Muscle layer of duodenum (tissue), 2 donors: ENCODE measurements around the gene ATRIP.
"Not testable (repeated sequence)": the region's sequence is repeated elsewhere in the genome, so short reads cannot be mapped to it uniquely, and the experiment has no call there.

Experiments used
- H3K27ac ChIP-seq: one replicate; pipeline ENCODE4 v1.7.0; 2013; ENCODE audit warnings: mild to moderate bottlenecking, low read length
- H3K27me3 ChIP-seq: one replicate; pipeline ENCODE4 v1.7.0; 2013; ENCODE audit warnings: low read depth, mild to moderate bottlenecking, control low read depth, low read length
- H3K36me3 ChIP-seq, 2 donors: one replicate each; pipeline ENCODE4 v1.7.0; 2013; ENCODE audit warnings: low read length in 2 of 2, control low read depth in 1 of 2, mild to moderate bottlenecking in 1 of 2; ENCODE audit not compliant: insufficient read depth in 2 of 2, control insufficient read depth in 1 of 2
- H3K4me1 ChIP-seq, 2 donors: one replicate each; pipeline ENCODE4 v1.7.0; 2013; ENCODE audit warnings: low read length in 2 of 2, mild to moderate bottlenecking in 2 of 2, control low read depth in 1 of 2, moderate library complexity in 1 of 2; ENCODE audit not compliant: insufficient read depth in 2 of 2, control insufficient read depth in 1 of 2
- H3K4me3 ChIP-seq, 2 donors: one replicate each; pipeline ENCODE4 v1.7.0; 2013; ENCODE audit warnings: low read length in 2 of 2, low read depth in 1 of 2, mild to moderate bottlenecking in 1 of 2
- H3K9me3 ChIP-seq, 2 donors: one replicate each; pipeline ENCODE4 v1.7.0; 2013; ENCODE audit warnings: low read length in 2 of 2, control low read depth in 1 of 2, mild to moderate bottlenecking in 1 of 2; ENCODE audit not compliant: control insufficient read depth in 1 of 2
- donor health status: healthy.

ATRIP gene

GRCh38 chr3:48446425-48447193, at the start of gene ATRIP:
ATRIP (plus strand) TSS chr3:48446737; CDS start chr3:48446846, 109 bp downstream.
- H3K27me3 ChIP-seq, result no peaks in the 10 kb centered on the region
- no peaks in the 10 kb centered on the region for H3K9me3 ChIP-seq
- H3K36me3 ChIP-seq, result peaks cover 0 to 22% of the 10 kb centered on the region in 2 donors
- H3K4me3 ChIP-seq, result peak within 1 kb of the TSS; percentile 86 to 95
- H3K4me1 ChIP-seq, result peaks cover 15 to 26% of the 10 kb centered on the region in 2 donors
- H3K27ac ChIP-seq, result peak within 1 kb of the TSS; percentile 83

GRCh38 chr3:48397767-48398681, 48.5 kb upstream of the ATRIP start:
- H3K4me3 ChIP-seq, result no peak overlapping the region
- H3K4me1 ChIP-seq, result peaks cover 0 to 5% of the 10 kb centered on the region in 2 donors
- H3K9me3 ChIP-seq, result no peaks in the 10 kb centered on the region
- H3K27me3 ChIP-seq, result no peaks in the 10 kb centered on the region
- no peaks in the 10 kb centered on the region for H3K36me3 ChIP-seq
- no peak overlapping the region for H3K27ac ChIP-seq

GRCh38 chr3:48398701-48399386, 47.7 kb upstream of the ATRIP start:
- Histone ChIP-seq H3K36me3 (peaks cover 2% of the 10 kb centered on the region in 2 donors), H3K27ac (no peak overlapping the region), H3K27me3 (no peaks in the 10 kb centered on the region), H3K4me3 (no peak overlapping the region), H3K4me1 (peaks cover 0 to 5% of the 10 kb centered on the region in 2 donors), H3K9me3 (no peaks in the 10 kb centered on the region)

- H3K27me3 ChIP-seq, result no peaks in the 10 kb centered on the region
- H3K4me1 ChIP-seq, result peaks cover 0 to 5% of the 10 kb centered on the region in 2 donors
- H3K4me3 ChIP-seq, result no peak overlapping the region
- H3K27ac ChIP-seq, result no peak overlapping the region
- peaks cover 8 to 9% of the 10 kb centered on the region in 2 donors for H3K36me3 ChIP-seq
- no peaks in the 10 kb centered on the region for H3K9me3 ChIP-seq
Measured at GRCh38 chr3:48399387-48400172, 47.0 kb upstream of the ATRIP start.

GRCh38 chr3:48400824-48401433, 45.6 kb upstream of the ATRIP start:
- Histone ChIP-seq H3K4me3 (no peak overlapping the region), H3K9me3 (no peaks in the 10 kb centered on the region), H3K27me3 (no peaks in the 10 kb centered on the region), H3K4me1 (peaks cover 0 to 5% of the 10 kb centered on the region in 2 donors), H3K27ac (no peak overlapping the region), H3K36me3 (peaks cover 15 to 19% of the 10 kb centered on the region in 2 donors)

GRCh38 chr3:48401434-48401901, 45.1 kb upstream of the ATRIP start:
- Histone ChIP-seq H3K27ac (peak overlapping the region; percentile 83), H3K36me3 (peaks cover 20 to 22% of the 10 kb centered on the region in 2 donors)
- H3K4me3 ChIP-seq, H3K9me3 ChIP-seq, H3K4me1 ChIP-seq, H3K27me3 ChIP-seq: not testable (repeated sequence)

- Histone ChIP-seq H3K4me3 (no peak overlapping the region), H3K4me1 (peaks cover 0 to 5% of the 10 kb centered on the region in 2 donors), H3K27me3 (no peaks in the 10 kb centered on the region), H3K36me3 (peaks cover 28 to 30% of the 10 kb centered on the region in 2 donors), H3K9me3 (no peaks in the 10 kb centered on the region), H3K27ac (peak overlapping the region; percentile 87)
Measured at GRCh38 chr3:48402281-48402732, 44.2 kb upstream of the ATRIP start.

- Histone ChIP-seq H3K4me1 (peaks cover 0 to 5% of the 10 kb centered on the region in 2 donors), H3K9me3 (no peaks in the 10 kb centered on the region), H3K27ac (peak overlapping the region; percentile 87), H3K27me3 (no peaks in the 10 kb centered on the region), H3K36me3 (peaks cover 30 to 34% of the 10 kb centered on the region in 2 donors), H3K4me3 (no peak overlapping the region)
Measured at GRCh38 chr3:48402907-48403306, 43.6 kb upstream of the ATRIP start.

- Histone ChIP-seq H3K27me3 (no peaks in the 10 kb centered on the region), H3K36me3 (peaks cover 34 to 38% of the 10 kb centered on the region in 2 donors), H3K27ac (peak overlapping the region; percentile 87), H3K4me3 (no peak overlapping the region), H3K4me1 (peaks cover 0 to 5% of the 10 kb centered on the region in 2 donors), H3K9me3 (no peaks in the 10 kb centered on the region)
Measured at GRCh38 chr3:48403533-48404439, 42.8 kb upstream of the ATRIP start.
